A673 (cell line): ENCODE measurements around the gene TRMT2B. TPM values are rescaled to one million over a fixed set of nuclear protein-coding genes. Genes with fewer than 3 reads are reported as not detected.

Experiments used
- BruUV-seq: library from RNA; stranded (reverse); fragments of 400-500 nt; replicated peaks from 2 replicates; lab custom pipeline; 2021; lab: Mats Ljungman, UMichigan
- CTCF ChIA-PET: fragments of 300-600 bp; sonication (Branson Sonifier 250); formaldehyde crosslinking; loops from one replicate; lab custom pipeline; 2022; ENCODE audit warnings: antibody characterized with exemption; lab: Charles Lee
- POLR2A ChIA-PET: fragments of 300-600 bp; sonication (Branson Sonifier 250); formaldehyde crosslinking; loops from one replicate; lab custom pipeline; 2022; ENCODE audit warnings: antibody characterized with exemption; ENCODE audit not compliant: low non-redundant PET; lab: Charles Lee
- DNase-seq: peaks from one replicate; pipeline ENCODE4 v3.0.0-alpha.2; 2015; ENCODE audit warnings: low spot score
- H3K27ac ChIP-seq: fragments of 200-600 bp; sonication (generic); 2 replicates; pipeline ENCODE4 v1.5.1; 2016; ENCODE audit warnings: mixed run types, low read depth, mild to moderate bottlenecking, mixed read lengths, antibody characterized with exemption, low read length; ENCODE audit not compliant: poor library complexity, severe bottlenecking
- H3K27me3 ChIP-seq: fragments of 200-600 bp; sonication (generic); replicated peaks from 2 replicates; pipeline ENCODE4 v1.6.1; 2017; ENCODE audit warnings: mixed run types, low read depth, mild to moderate bottlenecking, mixed read lengths, antibody characterized with exemption, low read length; ENCODE audit not compliant: insufficient read depth, poor library complexity
- H3K36me3 ChIP-seq: fragments of 200-600 bp; sonication (generic); 2 replicates; pipeline ENCODE4 v1.6.1; 2016; ENCODE audit warnings: mixed run types, mild to moderate bottlenecking, mixed read lengths, antibody characterized with exemption, low read length; ENCODE audit not compliant: insufficient read depth, poor library complexity, severe bottlenecking
- H3K4me1 ChIP-seq: fragments of 200-600 bp; sonication (generic); 2 replicates; pipeline ENCODE4 v1.6.1; 2017; ENCODE audit warnings: mixed run types, mild to moderate bottlenecking, mixed read lengths, antibody characterized with exemption, low read length; ENCODE audit not compliant: insufficient read depth, poor library complexity, severe bottlenecking
- H3K4me3 ChIP-seq: fragments of 200-600 bp; sonication (generic); 2 replicates; pipeline ENCODE4 v1.5.1; 2016; ENCODE audit warnings: low read depth, mixed run types, mild to moderate bottlenecking, mixed read lengths, low read length; ENCODE audit not compliant: poor library complexity, severe bottlenecking
- H3K9me3 ChIP-seq: fragments of 200-600 bp; sonication (generic); 2 replicates; pipeline ENCODE4 v1.6.1; 2016; ENCODE audit warnings: mixed run types, low read depth, mild to moderate bottlenecking, mixed read lengths, antibody characterized with exemption, low read length; ENCODE audit not compliant: poor library complexity, severe bottlenecking
- CTCF ChIP-seq: fragments of 300-800, 200-600 bp; sonication (generic); conservative IDR thresholded peaks from 2 replicates; pipeline ENCODE4 v1.5.1; 2017; ENCODE audit warnings: low read depth, mild to moderate bottlenecking, antibody characterized with exemption, low read length, moderate library complexity, mixed read lengths
- EZH2 ChIP-seq: fragments of 200-600 bp; sonication (generic); IDR thresholded peaks from 2 replicates; pipeline ENCODE4 v1.6.1; 2017; ENCODE audit warnings: borderline replicate concordance, low read depth, mild to moderate bottlenecking, mixed read lengths, antibody characterized with exemption, low read length; ENCODE audit not compliant: poor library complexity, severe bottlenecking
- intact Hi-C: fragments of 100-400 bp; cut with micrococcal nuclease; formaldehyde crosslinking; loops from one replicate; pipeline ENCODE4 v1.10.0; 2022; ENCODE audit not compliant: unreplicated experiment
- total RNA-seq: library from RNA; stranded (reverse); gene quantifications from 2 replicates; pipeline ENCODE4 v1.2.3, GENCODE V29; 2021

TRMT2B gene
- total RNA-seq, 1 experiment from 2014 or later, result 20.8 TPM

GRCh38 chrX:100964362-100964761 is 87.5 kb downstream of the TRMT2B start:
- ChIA-PET POLR2A (no interaction called here), CTCF (no interaction called here)
- H3K27me3 ChIP-seq, result no peaks in the 10 kb centered on the region
- intact Hi-C loops, result no loop called here
- H3K27ac ChIP-seq, result no peak overlapping the region
- H3K36me3 ChIP-seq, result no peaks in the 10 kb centered on the region
- no peak for DNase-seq
- BruUV-seq, result no TSS peak
- no peaks in the 10 kb centered on the region for H3K4me1 ChIP-seq
- no peaks in the 10 kb centered on the region for H3K9me3 ChIP-seq
- H3K4me3 ChIP-seq, result no peak overlapping the region
- no peak for TF ChIP-seq EZH2
- TF ChIP-seq CTCF, result no peak

- Histone ChIP-seq H3K4me1 (no peaks in the 10 kb centered on the region), H3K27me3 (no peaks in the 10 kb centered on the region), H3K4me3 (no peak overlapping the region), H3K27ac (no peak overlapping the region), H3K9me3 (no peaks in the 10 kb centered on the region), H3K36me3 (no peaks in the 10 kb centered on the region)
- POLR2A ChIA-PET, result no interaction called here
- no TSS peak for BruUV-seq
- intact Hi-C loops, result no loop called here
- no peak for DNase-seq
- TF ChIP-seq EZH2 (no peak), CTCF (no peak)
- CTCF ChIA-PET, result no interaction called here
Measured at GRCh38 chrX:100962811-100963210, 89.1 kb downstream of the TRMT2B start.

Other genes starting within 250 kb of the TRMT2B start
- 39.2 and 41.3 TPM in 2 replicates for gene CSTF2, start 231.7 kb downstream of the TRMT2B start, total RNA-seq
- not detected in 2 replicates for gene NOX1, start 177.8 kb downstream of the TRMT2B start, total RNA-seq
- gene XKRX, start 123.2 kb downstream of the TRMT2B start, total RNA-seq, result not detected in 2 replicates
- not detected in 2 replicates for gene ARL13A, start 82.4 kb downstream of the TRMT2B start, total RNA-seq
- gene TMEM35A, start 26.8 kb upstream of the TRMT2B start, total RNA-seq, result 0.21 and 0.31 TPM in 2 replicates
- gene CENPI, start 46.1 kb upstream of the TRMT2B start, total RNA-seq, result 34.8 and 40.9 TPM in 2 replicates
- 0.45 and 0.68 TPM in 2 replicates for gene DRP2, start 167.7 kb upstream of the TRMT2B start, total RNA-seq
- gene TAF7L, start 239.2 kb upstream of the TRMT2B start, total RNA-seq, result 0.70 and 0.88 TPM in 2 replicates